Measurements from ENCODE around the gene SLA2. TPM values are rescaled to one million over a fixed set of nuclear protein-coding genes. Genes with fewer than 3 reads are reported as not detected.

The SLA2 gene
- total RNA-seq, 2 experiments from 2014 or later: 109 to 140 TPM

- no peaks in the 10 kb centered on the region for H3K27me3 Mint-ChIP-seq
- no peaks in the 10 kb centered on the region for H3K9me3 Mint-ChIP-seq (ENCODE audit: low read depth)
- ATAC-seq (no peak), DNase-seq (no peak)
- peaks cover 26% of the 10 kb centered on the region for H3K4me1 Mint-ChIP-seq
- H3K27ac Mint-ChIP-seq: peak overlapping the region; percentile 31
- no peak overlapping the region for H3K4me3 Mint-ChIP-seq
- CTCF ChIA-PET: interaction anchor here (1.1 to 2.5 kb wide), 2 partner anchors 8 to 209 kb away, joined by 4 to 6 read pairs; no protein-coding TSS in a partner anchor
- peaks cover 5% of the 10 kb centered on the region for H3K36me3 Mint-ChIP-seq
Observed at GRCh38 chr20:36599912-36600345, 46.1 kb downstream of the SLA2 start.

- H3K4me3 Mint-ChIP-seq: no peak overlapping the region
- ATAC-seq (no peak), DNase-seq (no peak)
- H3K9me3 Mint-ChIP-seq (ENCODE audit: low read depth): no peaks in the 10 kb centered on the region
- H3K27ac Mint-ChIP-seq: peak overlapping the region; percentile 85
- no peaks in the 10 kb centered on the region for H3K27me3 Mint-ChIP-seq
- peaks cover 62% of the 10 kb centered on the region for H3K4me1 Mint-ChIP-seq
- H3K36me3 Mint-ChIP-seq: peaks cover 33% of the 10 kb centered on the region
- CTCF ChIA-PET: interaction anchor here (0.9 to 6.1 kb wide), 5 partner anchors 11 to 40 kb away, joined by 3 to 56 read pairs (median 43); partner anchors contain the start of genes RAB5IF and TGIF2
Observed at GRCh38 chr20:36593347-36593929, 52.6 kb downstream of the SLA2 start.

DNA sequence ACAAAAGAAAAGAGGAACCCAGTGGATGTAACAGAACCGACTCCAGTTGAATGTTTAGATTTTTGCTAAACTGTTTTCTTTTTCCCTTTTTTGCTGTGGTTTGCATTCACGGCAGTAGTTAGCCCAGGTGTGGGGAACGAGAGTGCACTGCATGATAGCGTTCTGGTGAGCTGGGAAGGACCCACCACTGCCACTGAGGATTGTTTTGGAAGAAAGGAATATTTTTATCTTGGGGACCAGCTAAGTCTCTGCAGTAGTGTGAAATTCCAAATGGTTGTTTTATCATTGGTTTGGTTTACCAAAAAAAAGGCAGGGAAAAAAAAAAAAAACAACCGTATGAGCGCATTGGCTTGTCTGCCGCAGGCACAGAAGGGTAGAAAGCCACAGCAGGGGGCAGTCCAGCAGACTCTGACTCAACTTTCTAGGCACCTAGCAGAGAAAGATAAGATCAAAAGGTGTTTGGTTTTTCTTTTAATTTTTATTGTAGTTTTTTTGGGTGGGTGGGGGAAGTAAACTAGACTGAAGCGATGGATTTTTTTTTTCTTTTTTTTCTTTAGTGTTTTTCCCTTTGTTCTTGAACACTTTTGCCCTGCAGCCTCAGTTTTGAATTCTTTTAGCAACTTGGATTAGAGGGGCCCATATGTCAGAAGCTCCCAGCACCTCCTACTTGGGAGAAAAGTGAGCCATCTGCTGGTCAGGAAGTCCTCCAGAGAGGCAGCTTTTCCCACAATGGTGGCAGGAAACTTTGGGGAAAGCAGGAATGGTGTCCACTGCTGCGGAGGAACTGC, 53.9 kb downstream of the SLA2 start:
- Mint-ChIP-seq H3K4me1 (peaks cover 73% of the 10 kb centered on the region), H3K27me3 (no peaks in the 10 kb centered on the region), H3K36me3 (peaks cover 34% of the 10 kb centered on the region), H3K27ac (peak overlapping the region; percentile 85), H3K4me3 (peak overlapping the region; percentile 5), H3K9me3 (ENCODE audit: low read depth) (no peaks in the 10 kb centered on the region)
- CTCF ChIA-PET: interaction anchor here (0.9 to 6.1 kb wide), 7 partner anchors 8 to 131 kb away, joined by 3 to 50 read pairs (median 4); partner anchors contain the start of gene RAB5IF
- DNase-seq (peak; percentile 76), ATAC-seq (peak; percentile 53)

DNA sequence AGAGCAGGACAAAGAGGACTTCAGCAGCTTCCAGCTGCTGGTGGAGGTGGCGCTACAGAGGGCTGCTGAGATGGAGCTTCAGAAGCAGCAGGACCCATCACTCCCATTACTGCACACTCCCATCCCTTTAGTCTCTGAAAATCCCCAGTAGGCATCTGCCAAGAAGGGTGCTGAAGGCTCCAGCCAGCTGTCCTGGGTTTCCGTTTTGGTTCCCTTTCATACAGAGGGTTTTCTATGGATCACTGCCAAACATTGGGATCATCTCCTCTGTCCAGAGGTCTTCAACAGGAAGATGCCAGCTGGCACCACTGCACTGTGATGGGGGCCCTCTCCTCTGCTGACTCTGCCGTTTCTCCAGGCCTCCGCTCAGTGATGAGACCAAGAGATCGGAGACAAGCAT, 54.7 kb downstream of the SLA2 start:
- no peaks in the 10 kb centered on the region for H3K9me3 Mint-ChIP-seq (ENCODE audit: low read depth)
- CTCF ChIA-PET: interaction anchor here (1.4 to 6.1 kb wide), 3 partner anchors 14 to 131 kb away, joined by 4 to 50 read pairs (median 4); partner anchors contain the start of gene RAB5IF
- no peak for ATAC-seq
- H3K4me3 Mint-ChIP-seq: no peak overlapping the region
- H3K27me3 Mint-ChIP-seq: no peaks in the 10 kb centered on the region
- peaks cover 76% of the 10 kb centered on the region for H3K4me1 Mint-ChIP-seq
- peak overlapping the region; percentile 64 for H3K27ac Mint-ChIP-seq
- peaks cover 34% of the 10 kb centered on the region for H3K36me3 Mint-ChIP-seq
- DNase-seq: no peak

DNA sequence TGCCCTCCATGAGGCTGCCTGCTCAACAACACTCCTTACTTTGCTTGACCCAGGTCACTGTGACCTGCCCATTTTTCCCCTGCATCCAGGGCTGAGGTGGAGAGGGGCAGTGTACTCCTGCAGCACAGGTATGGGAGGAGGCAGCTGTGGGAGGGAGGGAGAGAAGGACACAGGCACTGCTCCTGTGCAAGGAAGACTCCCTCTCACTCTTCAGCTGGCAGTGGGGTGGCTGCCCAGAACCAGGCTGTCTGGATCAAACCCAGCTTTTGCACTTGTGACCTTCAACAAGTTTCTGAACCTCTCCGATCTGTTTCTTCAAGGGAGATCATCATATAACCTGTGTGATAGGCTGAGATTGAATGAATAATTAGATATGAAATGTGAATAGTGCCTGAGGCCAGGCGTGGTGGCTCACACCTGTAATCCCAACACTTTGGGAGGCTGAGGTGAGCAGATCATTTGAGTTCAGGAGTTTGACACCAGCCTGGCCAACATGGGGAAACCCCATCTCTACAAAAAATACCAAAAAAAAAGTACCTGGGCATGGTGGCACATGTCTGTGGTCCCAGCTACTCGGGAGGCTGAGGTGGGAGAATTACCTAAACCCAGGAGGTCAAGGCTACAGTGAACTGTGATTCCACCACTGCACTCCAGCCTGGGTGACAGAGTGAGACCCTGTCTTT, 58.5 kb downstream of the SLA2 start:
- Mint-ChIP-seq H3K27ac (peak overlapping the region; percentile 2), H3K4me1 (peaks cover 51% of the 10 kb centered on the region), H3K4me3 (no peak overlapping the region), H3K36me3 (peaks cover 29% of the 10 kb centered on the region), H3K9me3 (ENCODE audit: low read depth) (no peaks in the 10 kb centered on the region), H3K27me3 (no peaks in the 10 kb centered on the region)
- DNase-seq (no peak), ATAC-seq (no peak)
- CTCF ChIA-PET: interaction anchor here (0.6 to 6.1 kb wide), 8 partner anchors 10 to 276 kb away, joined by 3 to 50 read pairs (median 4); partner anchors contain the start of gene RAB5IF

DNA sequence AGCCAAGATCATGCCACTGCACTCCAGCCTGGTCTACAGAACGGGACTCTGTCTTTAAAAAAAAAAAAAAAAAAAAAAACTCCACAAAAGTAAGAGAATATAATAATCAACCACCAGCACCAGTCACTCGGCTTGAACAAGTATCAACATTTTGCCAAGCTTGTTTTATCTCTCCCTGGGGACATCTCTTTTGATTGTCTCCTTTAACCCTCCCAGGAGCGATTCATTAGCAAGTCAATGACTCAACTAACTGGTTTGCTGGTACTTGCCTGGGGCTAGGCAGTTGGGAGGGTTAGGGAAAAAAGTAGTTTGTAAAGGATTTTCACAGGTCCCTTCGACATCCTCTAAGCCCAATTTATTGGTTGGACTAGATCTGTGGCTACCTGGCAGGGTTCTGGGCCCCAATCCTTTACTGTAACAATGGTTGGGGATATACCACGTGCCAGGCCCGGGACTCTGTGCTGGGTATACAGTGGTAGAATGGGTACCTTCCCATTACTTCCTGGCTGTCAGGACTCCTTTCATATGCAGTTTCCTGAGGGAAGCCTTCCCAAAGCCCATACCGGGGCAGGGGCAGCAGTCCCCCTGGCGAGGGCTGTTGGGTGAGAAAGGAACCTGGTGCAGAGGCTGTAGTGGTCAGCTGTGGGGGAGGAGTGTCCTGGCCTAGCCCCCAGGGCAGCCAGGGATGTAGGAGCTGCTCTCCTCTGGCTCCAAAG, 60.4 kb downstream of the SLA2 start:
- H3K27ac Mint-ChIP-seq: no peak overlapping the region
- H3K27me3 Mint-ChIP-seq: no peaks in the 10 kb centered on the region
- CTCF ChIA-PET: interaction anchor here (0.7 to 3.2 kb wide), 3 partner anchors 10 to 20 kb away, joined by 3 to 12 read pairs (median 5); partner anchors contain the start of genes RAB5IF and TGIF2
- peaks cover 45% of the 10 kb centered on the region for H3K4me1 Mint-ChIP-seq
- DNase-seq: no peak
- peaks cover 27% of the 10 kb centered on the region for H3K36me3 Mint-ChIP-seq
- no peaks in the 10 kb centered on the region for H3K9me3 Mint-ChIP-seq (ENCODE audit: low read depth)
- ATAC-seq: no peak
- H3K4me3 Mint-ChIP-seq: no peak overlapping the region

DNA sequence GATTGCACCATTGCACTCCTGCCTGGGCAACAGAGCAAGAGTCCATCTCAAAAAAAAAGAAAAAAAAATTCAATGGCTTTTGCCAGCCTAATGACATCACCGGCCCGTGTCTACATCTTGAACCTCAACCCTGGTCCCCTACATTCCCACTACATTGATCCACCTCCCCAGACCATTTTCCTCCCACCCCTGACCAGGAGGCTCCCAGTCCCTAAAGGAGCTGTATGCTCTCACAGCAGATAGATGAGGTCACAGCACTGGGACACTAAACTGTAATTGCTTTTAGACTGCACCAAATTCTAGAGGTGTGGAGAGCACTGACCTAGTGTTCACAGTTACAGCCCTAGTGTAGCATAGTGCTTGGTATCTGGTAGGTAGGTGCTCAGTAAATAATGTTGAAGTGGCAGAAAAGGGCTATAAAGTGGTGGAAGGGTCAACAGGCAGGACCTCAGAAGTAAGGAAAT, 61.9 kb downstream of the SLA2 start:
- H3K9me3 Mint-ChIP-seq (ENCODE audit: low read depth): no peaks in the 10 kb centered on the region
- H3K27ac Mint-ChIP-seq: peak overlapping the region; percentile 65
- ATAC-seq (no peak), DNase-seq (no peak)
- peaks cover 37% of the 10 kb centered on the region for H3K36me3 Mint-ChIP-seq
- H3K4me3 Mint-ChIP-seq: no peak overlapping the region
- H3K27me3 Mint-ChIP-seq: no peaks in the 10 kb centered on the region
- CTCF ChIA-PET: interaction anchor here (3.2 kb wide), 1 partner anchor 22 kb away, joined by 12 read pairs; the partner anchor contains the start of gene RAB5IF
- peaks cover 50% of the 10 kb centered on the region for H3K4me1 Mint-ChIP-seq

DNA sequence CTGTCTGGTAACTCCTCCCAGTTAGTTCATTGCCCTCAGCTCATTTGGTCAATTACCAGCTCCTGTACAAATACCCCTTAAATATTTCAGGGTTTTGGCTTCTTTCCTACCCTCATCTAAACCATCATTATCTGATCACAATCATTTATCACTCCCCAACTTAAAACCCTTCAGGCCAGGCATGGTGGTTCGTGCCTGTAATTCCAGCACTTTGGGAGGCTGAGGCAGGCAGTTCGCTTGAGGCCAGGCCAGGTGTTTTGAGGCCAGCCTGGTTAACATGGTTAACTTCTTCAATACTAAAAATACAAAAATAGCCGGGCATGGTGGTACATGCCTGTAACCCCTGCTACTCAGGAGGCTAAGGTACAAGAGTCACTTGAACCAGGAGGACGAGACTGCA, 63.2 kb downstream of the SLA2 start:
- CTCF ChIA-PET: interaction anchor here (3.2 kb wide), 1 partner anchor 23 kb away, joined by 12 read pairs; the partner anchor contains the start of gene RAB5IF
- peaks cover 40% of the 10 kb centered on the region for H3K36me3 Mint-ChIP-seq
- no peak overlapping the region for H3K4me3 Mint-ChIP-seq
- ATAC-seq: no peak
- peak overlapping the region; percentile 82 for H3K27ac Mint-ChIP-seq
- no peak for DNase-seq
- H3K4me1 Mint-ChIP-seq: peaks cover 41% of the 10 kb centered on the region
- no peaks in the 10 kb centered on the region for H3K27me3 Mint-ChIP-seq
- no peaks in the 10 kb centered on the region for H3K9me3 Mint-ChIP-seq (ENCODE audit: low read depth)

DNA sequence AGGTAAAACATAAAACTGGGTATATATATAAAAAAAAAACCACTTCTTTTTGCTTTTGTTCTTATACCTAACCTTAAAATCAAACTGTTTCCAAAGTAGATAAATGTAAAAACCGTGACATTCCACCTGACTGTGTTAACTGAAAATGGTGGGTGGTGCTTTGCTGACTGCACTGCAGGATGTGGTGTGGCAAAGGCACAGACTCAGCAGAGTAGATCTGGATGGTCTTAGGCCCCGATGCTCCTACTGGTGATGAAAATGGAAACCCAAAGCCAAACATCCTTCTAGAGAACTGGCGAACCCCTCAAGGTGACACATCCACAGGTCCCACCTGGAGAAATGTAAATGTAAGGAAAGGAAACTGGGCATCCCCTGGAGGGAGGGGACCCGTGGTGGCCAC, 63.7 kb downstream of the SLA2 start:
- Mint-ChIP-seq H3K27me3 (no peaks in the 10 kb centered on the region), H3K36me3 (peaks cover 37% of the 10 kb centered on the region), H3K9me3 (ENCODE audit: low read depth) (no peaks in the 10 kb centered on the region), H3K4me3 (no peak overlapping the region), H3K27ac (peak overlapping the region; percentile 82), H3K4me1 (peaks cover 37% of the 10 kb centered on the region)
- DNase-seq (peak; percentile 68), ATAC-seq (peak; percentile 91)
- CTCF ChIA-PET: interaction anchor here (3.2 kb wide), 1 partner anchor 23 kb away, joined by 12 read pairs; the partner anchor contains the start of gene RAB5IF

DNA sequence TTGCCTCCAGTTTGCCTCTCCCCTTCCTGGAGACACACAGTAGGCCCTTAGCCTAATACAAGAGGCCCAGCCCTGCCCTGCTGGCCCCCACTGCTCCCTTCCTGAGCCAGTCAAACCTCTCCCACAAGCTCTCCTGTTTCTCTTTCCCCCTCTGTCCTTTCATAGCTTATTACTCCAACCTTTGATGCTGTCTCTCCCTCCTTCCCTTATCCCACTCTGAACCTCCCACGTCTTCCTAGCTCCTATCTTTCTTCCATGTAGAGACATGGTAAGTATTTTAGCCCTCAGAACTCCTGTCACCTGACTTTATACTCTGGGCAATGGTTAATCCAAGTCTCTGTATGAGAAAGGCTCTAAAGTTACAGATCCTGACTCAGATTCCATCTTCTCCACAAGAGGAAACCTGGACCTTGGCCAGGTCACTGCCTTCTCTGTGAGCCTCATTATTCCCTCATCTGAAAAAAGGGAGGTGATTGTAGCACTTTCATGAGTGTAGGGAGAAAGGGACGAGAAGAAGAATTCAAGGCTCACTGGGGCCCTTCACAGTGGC, 65.9 kb downstream of the SLA2 start:
- no peak overlapping the region for H3K4me3 Mint-ChIP-seq
- H3K36me3 Mint-ChIP-seq: peaks cover 40% of the 10 kb centered on the region
- ATAC-seq (no peak), DNase-seq (no peak)
- CTCF ChIA-PET: interaction anchor here (1.2 to 1.5 kb wide), 2 partner anchors 15 to 24 kb away, joined by 3 read pairs; no protein-coding TSS in a partner anchor
- H3K27me3 Mint-ChIP-seq: no peaks in the 10 kb centered on the region
- H3K27ac Mint-ChIP-seq: peak overlapping the region; percentile 65
- peaks cover 44% of the 10 kb centered on the region for H3K4me1 Mint-ChIP-seq
- no peaks in the 10 kb centered on the region for H3K9me3 Mint-ChIP-seq (ENCODE audit: low read depth)

GRCh38 chr20:36578356-36579041, 67.5 kb downstream of the SLA2 start:
- CTCF ChIA-PET: interaction anchor here (6.4 kb wide), 1 partner anchor 27 kb away, joined by 54 read pairs; the partner anchor contains the start of gene RAB5IF
- peaks cover 46% of the 10 kb centered on the region for H3K4me1 Mint-ChIP-seq
- no peak for ATAC-seq
- no peak overlapping the region for H3K27ac Mint-ChIP-seq
- H3K4me3 Mint-ChIP-seq: no peak overlapping the region
- DNase-seq: no peak
- H3K27me3 Mint-ChIP-seq: no peaks in the 10 kb centered on the region
- H3K9me3 Mint-ChIP-seq (ENCODE audit: low read depth): no peaks in the 10 kb centered on the region
- peaks cover 39% of the 10 kb centered on the region for H3K36me3 Mint-ChIP-seq

DNA sequence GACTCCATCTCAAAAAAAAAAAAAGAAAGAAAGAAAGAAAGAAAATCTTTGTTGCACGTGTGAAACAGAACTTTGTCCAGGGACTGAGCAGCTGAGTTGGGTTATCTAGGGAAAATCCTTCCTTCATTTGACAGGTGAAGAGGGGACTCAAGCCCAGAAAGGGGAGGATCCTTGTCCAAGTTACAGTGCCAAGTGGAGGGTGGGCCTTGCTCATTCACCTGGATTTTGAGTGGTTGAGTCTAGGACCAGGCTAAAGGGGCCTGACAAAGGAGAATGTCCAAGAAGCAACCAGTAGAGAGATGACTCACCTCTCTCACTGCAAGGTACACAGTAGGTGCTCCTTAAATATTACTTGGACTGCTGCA, 69.9 kb downstream of the SLA2 start:
- peaks cover 29% of the 10 kb centered on the region for H3K36me3 Mint-ChIP-seq
- H3K4me3 Mint-ChIP-seq: no peak overlapping the region
- H3K27ac Mint-ChIP-seq: peak overlapping the region; percentile 55
- no peaks in the 10 kb centered on the region for H3K9me3 Mint-ChIP-seq (ENCODE audit: low read depth)
- CTCF ChIA-PET: interaction anchor here (2.2 to 6.4 kb wide), 3 partner anchors 12 to 29 kb away, joined by 13 to 54 read pairs (median 43); partner anchors contain the start of gene RAB5IF
- no peak for DNase-seq
- H3K27me3 Mint-ChIP-seq: no peaks in the 10 kb centered on the region
- peaks cover 45% of the 10 kb centered on the region for H3K4me1 Mint-ChIP-seq
- ATAC-seq: no peak

Measured in activated CD8-positive, alpha-beta memory T cell treated with anti-CD3 and anti-CD28 coated beads, Interleukin-2, amount 10 ng/mL, durations not matched to agents 7 days and 5 days (primary cell).